GM18499 (cell line): ENCODE results near the gene STAG1.
"Not testable (repeated sequence)": the region's sequence is repeated elsewhere in the genome, so short reads cannot be mapped to it uniquely, and the experiment has no call there.

Source experiments
- ATAC-seq: cut with Tn5 transposase; IDR thresholded peaks from one replicate; pipeline ENCODE4 v1.9.1; 2021; ENCODE audit warnings: moderate number of reproducible peaks; ENCODE audit not compliant: insufficient read depth, unreplicated experiment

Gene STAG1

DNA sequence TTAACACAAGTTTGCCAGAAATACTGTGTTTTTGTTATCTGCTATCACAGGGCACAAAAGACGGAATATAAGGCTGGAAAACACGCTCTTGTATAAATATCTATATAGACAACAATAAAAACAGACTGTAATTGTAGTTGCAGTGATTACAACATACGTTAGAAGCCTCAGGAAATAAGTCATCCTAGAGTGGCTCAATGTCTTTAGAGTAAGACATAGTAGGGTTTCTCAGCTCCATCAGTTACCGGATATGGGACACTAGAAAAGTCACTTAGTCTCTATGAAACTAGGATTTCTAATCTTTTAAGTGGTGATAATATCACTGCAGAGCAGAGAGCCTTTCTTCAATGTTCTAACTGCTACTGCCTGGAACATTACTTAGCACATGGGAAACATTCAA is 208.8 kb downstream of the STAG1 start:
- no peak for ATAC-seq

DNA sequence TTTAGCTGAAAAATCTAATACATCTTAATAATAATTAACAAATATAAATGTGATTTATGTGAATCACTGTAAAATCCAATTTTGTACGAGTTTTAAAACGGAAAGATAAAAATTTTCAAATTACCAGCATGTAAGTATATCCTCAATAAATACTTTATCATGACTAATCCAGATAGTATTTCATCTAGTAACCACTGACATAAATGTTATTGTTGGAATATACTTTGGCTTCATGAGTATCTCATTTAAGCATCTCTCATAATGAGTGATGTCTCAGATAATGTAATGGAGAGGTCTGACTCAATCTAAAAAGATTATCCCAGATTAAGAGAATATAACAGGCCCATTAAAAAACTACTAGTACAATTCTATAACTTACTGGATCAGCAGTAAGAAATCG is 216.3 kb downstream of the STAG1 start:
- ATAC-seq: no peak

DNA sequence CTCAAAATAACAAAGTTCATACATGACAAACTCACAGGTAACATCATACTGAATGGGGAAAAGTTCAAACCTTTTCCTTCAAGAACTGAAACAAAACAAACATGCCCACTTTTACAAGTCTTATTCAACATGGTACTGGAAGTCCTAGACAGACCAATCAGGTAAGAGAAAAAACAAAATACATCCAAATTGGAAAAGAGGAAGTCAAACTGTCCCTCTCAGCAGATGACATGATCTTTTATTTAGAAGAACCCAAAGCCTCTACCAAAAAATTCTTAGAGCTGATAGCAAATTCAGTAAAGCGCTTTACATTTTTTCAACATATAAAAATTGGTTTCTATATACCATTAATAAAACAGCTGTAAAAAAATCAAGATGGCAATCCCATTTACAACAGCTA is 219.4 kb downstream of the STAG1 start:
- no peak for ATAC-seq

DNA sequence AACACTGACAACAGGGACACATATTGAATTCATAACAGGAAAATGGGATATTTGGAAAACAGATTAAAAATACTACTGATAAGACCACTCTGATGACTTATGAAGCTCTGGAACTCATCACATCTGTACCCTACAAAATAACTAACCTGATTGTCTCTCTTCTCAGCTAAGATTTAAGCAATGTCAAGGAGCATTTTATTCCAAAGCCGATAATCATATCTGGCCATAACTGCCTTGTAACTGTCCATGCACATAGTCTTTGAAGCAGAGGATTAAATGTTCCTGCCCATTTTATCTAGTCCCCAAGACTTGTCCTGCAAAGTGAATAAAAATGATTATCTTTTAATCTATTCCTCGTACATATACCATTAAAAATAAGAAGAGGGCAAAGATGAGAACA is 234.1 kb downstream of the STAG1 start:
- ATAC-seq: no peak

DNA sequence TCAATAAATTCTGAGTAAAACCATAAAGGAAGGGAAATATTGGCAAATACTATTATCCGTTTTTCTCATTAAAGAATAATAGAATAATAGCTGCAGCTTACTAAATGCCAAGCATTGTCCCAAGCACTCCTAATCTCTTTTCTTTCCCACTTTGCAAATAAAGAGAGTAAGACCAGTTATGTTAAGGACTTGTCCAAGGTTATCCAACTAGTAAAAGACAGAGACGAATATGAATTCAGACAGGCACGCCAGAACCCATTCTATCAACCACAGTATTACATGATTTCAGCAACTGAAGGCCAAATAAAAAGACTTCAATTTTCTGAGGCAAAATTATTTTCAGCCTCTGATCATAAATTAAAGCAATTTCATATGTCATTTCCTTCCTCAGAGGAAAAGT is 235.5 kb downstream of the STAG1 start:
- ATAC-seq: no peak

DNA sequence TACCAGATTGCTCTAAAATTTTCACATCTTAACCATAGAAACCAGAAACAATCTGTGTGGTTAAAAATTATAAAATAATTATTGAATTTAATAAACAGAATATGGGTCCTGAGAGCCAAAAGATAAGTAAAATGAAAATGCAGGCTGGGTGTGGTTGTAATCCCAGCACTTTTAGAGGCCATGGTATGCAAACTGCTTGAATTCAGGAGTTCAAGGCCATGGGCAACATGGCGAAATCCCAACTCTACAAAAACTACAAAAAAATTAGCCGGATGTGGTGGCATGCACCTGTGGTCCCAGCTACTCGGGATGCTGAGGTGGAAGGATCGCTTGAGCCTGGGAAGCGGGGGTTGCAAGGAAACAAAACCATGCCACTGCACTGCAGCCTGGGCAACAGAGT is 236.1 kb downstream of the STAG1 start:
- ATAC-seq: no peak

DNA sequence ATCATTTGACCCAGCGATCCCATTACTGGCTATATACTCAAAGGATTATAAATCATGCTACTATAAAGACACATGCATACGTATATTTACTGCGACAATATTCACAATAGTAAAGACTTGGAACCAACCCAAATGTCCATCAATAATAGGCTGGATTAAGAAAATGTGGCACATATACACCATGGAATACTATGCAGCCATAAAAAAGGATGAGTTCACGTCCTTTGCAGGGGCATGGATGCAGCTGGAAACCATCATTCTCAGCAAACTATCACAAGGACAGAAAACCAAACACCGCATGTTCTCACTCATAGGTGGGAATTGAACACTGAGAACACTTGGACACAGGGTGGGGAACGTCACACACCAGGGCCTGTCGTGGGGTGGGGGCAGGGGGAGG is 237.6 kb downstream of the STAG1 start:
- ATAC-seq: not testable (repeated sequence)

DNA sequence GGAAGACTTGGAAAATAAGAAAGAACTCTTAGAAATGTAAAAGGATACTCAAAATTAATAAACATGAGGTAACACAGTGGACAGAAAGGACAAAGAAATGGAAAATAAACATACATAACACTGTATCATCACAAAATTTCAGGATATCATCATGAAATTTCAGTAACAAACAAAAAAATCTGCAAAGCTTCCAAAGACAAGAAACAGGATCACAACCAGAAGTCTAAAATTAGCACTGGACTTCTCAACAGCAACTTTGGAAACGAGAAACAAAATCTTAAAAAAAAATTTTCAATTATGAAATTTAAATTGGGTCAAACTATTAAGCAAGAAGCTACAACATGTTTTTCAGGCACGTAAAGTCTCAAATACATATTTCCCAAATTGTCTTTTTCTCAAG is 238.8 kb downstream of the STAG1 start:
- no peak for ATAC-seq

DNA sequence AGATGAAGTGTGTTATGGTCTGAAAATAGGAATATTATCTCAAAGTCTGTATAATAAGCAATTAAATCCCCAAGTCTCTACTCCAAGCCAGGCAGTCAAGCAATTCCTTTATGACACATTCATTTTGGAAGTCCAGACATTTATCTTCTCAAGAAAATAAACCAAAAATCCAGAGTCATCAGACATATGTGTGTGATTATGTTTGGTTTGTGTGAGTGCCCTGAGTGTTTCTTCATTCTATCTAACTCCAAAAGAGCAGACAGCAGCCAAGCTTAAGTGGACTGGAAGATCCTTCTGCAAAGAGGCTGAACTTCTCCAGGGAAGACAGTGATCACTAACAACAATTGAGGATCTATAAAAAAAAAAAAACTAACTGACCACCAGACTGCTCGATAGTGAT is 239.8 kb downstream of the STAG1 start:
- no peak for ATAC-seq

DNA sequence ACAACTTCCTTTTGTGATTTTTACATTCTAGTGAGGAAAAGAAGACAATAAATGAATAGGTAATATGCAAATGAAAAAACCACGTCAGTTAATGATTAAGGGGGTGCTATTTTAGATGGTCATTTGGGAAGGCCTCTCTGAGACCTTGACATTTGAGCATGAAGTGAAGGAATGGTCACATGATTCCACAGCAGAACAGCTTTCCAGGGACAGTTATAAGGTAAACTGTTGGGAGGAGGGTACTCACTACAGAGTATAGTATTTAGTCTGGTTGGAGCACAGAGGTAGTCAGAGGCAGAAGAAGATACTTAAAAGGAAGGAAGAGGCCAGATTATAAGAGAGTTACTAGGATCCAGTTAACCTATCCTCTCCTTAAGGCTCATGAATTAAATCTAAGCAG is 246.5 kb downstream of the STAG1 start:
- ATAC-seq: no peak

DNA sequence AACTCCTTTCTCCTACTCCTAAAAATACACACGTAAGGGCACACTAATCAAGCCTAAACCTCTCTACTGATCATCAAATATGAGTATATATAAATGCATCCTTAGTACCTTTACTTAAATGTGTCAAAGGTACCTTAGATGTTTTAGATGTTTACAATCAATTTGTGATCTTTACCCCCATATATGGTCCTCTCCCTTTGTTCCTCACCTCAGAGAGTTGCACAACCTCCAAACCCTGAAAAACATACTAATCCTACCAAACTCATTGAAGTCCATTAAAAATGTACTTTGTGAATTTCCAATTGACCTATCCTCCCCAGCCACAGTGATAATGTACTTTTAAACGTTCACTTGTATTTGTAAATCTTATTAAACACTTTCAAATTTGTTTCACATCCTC is 249.1 kb downstream of the STAG1 start:
- no peak for ATAC-seq

DNA sequence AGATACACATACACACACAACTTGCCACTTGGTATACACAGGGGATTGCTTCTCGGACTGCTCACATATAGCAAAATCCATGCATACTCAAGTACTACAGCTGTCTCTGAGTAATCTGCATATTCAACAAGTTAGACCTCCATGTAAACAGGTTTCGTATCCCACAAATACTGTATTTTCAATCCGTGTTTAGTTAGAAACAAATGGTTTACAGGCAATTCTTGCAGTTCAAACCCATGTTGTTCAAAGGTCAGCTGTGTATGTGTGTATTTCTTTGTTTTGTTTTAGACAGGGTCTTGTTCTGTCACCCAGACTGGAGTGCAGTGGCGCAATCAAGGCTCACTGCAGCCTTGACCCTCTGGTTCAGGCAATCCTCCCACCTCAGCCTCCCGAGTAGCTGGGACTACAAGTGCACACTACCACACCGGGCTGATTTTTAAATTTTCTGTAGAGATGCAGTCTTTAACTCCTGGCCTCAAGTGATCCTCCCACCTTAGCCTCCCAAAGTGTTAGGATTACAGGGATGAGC is 253.2 kb downstream of the STAG1 start:
- no peak for ATAC-seq

DNA sequence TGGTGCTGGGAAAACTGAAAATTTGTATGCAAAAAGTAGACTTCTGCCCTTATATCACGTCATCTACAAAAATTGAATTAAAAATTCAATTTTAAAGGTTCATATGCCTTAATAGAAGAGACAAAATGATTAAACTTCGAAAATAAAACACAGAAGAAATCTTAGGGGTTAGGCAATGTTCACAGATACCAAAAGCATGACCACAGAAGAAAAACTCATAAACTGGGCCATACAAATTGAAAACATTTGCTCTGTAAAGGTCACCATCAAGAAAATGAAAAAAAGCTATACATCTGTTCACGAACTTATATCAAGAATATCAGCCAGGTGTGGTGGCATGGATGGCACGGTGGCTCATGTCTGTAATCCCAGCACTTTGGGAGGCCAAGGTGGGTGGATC is 257.0 kb downstream of the STAG1 start:
- no peak for ATAC-seq

DNA sequence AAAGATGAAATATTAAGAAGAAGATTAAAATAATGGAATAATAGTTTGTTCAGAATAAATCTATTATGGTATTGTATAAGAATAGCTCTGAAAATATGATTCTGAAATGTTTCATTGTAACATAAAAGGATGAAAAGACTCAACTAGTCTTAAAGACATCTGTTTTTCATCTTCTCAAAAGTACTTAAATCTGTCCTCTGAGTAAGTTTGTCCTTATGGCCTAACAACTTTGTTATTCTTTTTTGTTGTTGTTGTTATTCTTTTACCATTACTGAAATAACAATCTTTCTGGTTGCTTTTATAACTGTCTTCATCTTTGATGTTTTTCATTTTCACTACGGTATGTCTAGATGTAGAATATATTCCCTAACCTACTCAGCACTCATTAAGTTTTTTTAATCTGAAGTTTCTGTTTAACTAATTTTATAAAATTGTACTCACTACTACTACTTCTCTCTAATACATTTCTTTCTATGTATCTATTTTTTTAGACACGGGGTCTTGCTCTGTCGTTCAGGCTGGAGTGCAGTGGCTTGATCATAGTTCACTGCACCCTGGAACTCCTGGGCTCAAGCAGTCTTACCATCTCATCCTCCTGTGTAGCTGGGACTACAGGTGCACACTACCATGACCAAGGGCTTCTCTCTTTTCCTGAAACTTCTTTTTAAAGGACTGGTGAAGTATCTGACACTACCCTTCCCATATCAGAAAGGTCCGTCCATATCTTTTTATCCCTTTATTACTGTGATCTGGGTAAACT is 261.4 kb downstream of the STAG1 start:
- no peak for ATAC-seq

DNA sequence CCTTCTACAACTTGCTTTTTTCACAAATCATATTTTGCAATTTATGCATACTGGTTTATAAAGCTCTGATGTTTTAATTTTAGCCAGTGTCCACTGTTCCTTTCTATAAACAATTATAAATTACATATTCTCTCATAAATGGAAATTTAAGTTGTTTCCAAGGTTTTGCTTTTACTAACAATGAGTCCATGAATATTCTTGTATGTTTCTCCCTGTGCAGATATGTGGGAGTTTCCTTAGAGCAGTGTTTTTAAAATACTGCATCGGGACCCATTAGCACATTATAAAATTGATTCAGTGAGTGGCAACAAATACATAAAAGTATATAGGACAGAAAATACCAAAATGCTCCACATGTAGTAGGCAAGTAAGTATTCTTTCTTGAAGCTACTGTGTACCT is 266.4 kb downstream of the STAG1 start:
- no peak for ATAC-seq

DNA sequence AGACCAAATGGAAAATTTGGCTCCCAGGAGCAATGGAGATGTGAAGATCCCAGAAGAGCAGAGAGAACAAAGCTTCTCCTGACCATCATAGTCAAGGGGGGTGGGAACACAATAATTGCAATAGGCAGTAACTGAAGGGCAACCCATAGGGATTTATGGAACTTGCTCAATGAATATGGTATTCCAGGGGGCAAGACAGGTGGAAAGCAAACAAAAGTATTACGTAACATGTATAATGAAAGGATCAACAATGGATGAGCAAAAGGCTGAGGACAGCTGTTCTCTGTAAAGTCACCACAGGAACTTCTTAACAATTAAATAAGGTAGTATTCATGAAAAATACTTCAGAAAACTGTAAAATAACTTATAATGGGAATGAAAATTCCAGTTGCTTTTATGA is 275.9 kb downstream of the STAG1 start:
- no peak for ATAC-seq

DNA sequence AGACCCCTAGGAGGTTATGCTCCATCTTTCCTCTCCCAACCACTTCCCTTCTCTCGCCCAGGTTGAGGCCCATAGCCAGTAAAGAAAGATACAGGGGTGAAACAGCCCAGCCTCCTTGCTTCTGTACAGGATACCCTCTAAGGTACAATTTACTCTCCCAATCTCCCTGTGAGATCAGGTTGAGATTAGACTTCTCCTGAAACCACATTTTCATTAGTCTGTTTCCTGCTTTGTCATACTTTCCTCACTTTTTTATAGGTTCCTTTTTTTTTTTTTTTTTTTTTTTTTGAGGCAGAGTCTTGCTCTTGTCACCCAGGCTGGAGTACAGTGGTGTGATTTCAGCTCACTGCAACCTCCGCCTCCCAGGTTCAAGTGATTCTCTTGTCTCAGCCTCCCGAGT is 277.3 kb downstream of the STAG1 start:
- ATAC-seq: not testable (repeated sequence)

DNA sequence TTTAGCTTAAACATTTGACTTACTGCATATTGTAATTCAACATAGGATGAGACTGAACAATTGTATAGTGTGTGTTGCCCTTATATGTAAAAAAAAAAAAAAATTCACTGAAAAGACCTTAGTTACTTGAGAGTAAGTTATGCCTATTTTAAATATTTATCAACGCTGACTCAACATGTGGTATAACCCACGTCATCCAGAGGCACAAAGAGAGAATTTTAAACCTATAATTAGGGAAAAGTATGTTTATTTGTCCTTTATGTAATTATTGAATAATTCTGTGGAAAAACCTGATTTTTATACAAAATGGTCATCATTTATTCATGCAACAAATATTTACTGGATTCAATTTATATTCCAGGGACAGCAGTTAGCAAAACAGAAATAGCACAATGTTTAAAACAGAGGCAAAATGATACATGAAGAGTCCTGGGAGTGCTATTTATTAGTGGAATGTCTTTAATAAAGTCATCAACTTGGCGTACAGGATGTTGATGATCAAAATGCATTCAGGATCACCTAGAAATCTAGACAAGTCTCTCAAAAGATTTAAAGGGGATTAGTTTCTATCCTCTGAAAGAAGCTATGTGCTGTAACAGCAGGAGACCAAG is 278.4 kb downstream of the STAG1 start:
- no peak for ATAC-seq

DNA sequence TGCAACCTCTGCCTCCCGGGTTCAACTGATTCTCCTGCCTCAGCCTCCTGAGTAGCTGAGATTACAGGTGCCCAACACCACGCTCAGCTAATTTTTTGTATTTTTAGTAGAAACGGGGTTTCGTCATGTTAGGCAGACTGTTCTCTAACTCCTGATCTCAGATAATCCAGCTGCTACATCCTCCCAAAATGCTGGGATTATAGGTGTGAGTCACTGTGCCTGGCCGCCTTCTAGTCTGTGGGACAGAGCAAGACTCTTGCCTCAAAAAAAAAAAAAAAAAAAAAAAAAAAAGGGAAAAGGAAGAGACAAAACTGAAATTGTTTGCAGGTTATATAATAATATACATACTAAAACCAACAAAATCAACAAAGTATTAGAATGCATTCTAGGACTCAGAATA is 286.9 kb downstream of the STAG1 start:
- no peak for ATAC-seq

DNA sequence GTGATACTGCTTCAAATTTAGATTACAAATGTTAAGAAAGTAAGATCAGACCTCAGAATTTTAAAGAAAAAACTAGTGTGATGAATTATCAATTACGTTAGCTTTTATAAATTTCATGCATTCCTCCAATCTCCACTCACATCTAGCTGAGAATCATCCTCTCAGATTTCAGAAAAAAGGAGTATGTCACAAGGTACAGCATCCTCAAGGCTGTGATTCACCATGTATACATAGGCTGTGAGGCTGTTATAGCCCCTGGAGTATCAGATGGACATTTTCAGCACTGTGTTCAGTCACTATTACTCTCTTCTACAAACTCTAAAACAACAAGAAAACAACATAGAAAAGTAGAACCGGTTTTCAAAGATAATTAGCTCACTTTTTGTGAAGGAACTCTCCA is 287.7 kb downstream of the STAG1 start:
- no peak for ATAC-seq

DNA sequence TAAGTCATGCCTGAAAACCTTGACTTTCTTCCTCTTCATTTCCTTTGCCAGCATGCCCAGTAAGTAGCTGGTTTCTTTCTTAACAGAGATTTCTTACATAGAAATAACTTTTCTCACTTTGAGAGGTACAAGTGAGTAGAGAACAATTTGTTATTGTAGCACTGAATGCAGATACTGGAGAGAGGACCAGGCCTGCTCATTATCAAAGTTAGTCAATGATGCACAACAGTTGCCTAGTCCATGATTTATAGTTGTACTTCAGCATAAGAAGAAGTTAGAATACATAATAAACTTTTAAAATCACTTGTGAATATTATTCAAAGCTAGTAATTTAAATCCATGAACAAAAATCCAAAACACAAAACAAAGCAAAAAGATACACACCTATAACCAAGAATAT is 289.0 kb downstream of the STAG1 start:
- ATAC-seq: no peak

DNA sequence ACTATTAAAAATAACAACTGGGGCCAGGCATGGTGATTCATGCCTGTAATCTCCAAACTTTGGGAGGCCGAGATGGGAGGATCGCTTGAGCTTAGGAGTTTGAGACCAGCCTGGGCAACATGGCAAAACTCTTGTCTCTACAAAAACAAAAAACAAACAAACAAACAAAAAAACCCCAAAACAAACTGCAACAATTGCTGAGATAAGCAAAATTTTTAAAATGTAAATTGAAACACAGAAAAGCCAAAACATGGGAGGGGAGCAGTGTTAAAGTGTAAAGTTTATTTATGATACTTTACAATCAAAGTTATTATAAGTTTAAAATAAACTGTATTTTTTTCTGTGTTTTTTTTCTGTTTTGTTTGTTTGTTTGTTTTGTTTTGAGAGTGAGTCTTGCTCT is 294.4 kb downstream of the STAG1 start:
- ATAC-seq: no peak
